Measurements from ENCODE around the gene IL1RAPL2. TPM values are rescaled to one million over a fixed set of nuclear protein-coding genes. Genes with fewer than 3 reads are reported as not detected.
A peak's percentile ranks its signal among the peaks of the same experiment; 100 is the strongest.

The IL1RAPL2 gene
- total and polyA plus RNA-seq, 8 donors, result 0.13 to 1.1 (median 0.47) TPM; not detected in 2

GRCh38 chrX:105752338-105752956 lies 1186.4 kb downstream of the IL1RAPL2 start:
- Histone ChIP-seq H3K9me3 (no peaks in the 10 kb centered on the region), H3K4me3 (no peak overlapping the region), H3K4me1 (no peaks in the 10 kb centered on the region), H3K27me3 (peaks cover 0 to 3% of the 10 kb centered on the region in 2 donors), H3K27ac (no peak overlapping the region), H3K36me3 (no peaks in the 10 kb centered on the region)
- no peak for TF ChIP-seq CTCF (IDR thresholded peaks at IDR 0.05)
- intact Hi-C loops (cut with DNase I), result no loop called here
- ATAC-seq (no peak), DNase-seq (no peak)

- no peak overlapping the region for H3K4me3 ChIP-seq
- H3K27me3 ChIP-seq, result peaks cover 0 to 3% of the 10 kb centered on the region in 2 donors
- no peak for TF ChIP-seq CTCF (IDR thresholded peaks at IDR 0.05)
- ATAC-seq (no peak), DNase-seq (no peak)
- H3K36me3 ChIP-seq, result no peaks in the 10 kb centered on the region
- no peaks in the 10 kb centered on the region for H3K4me1 ChIP-seq
- intact Hi-C loops (cut with DNase I), result no loop called here
- H3K27ac ChIP-seq, result no peak overlapping the region
- H3K9me3 ChIP-seq, result no peaks in the 10 kb centered on the region
Measured at GRCh38 chrX:105753411-105753810, 1187.4 kb downstream of the IL1RAPL2 start.

GRCh38 chrX:105754286-105754964 lies 1188.4 kb downstream of the IL1RAPL2 start:
- Histone ChIP-seq H3K27ac (no peak overlapping the region), H3K4me3 (no peak overlapping the region), H3K9me3 (no peaks in the 10 kb centered on the region), H3K4me1 (no peaks in the 10 kb centered on the region), H3K36me3 (no peaks in the 10 kb centered on the region), H3K27me3 (peaks cover 0 to 3% of the 10 kb centered on the region in 2 donors)
- TF ChIP-seq CTCF (IDR thresholded peaks at IDR 0.05), result no peak
- intact Hi-C loops (cut with DNase I), result no loop called here
- DNase-seq, result peak in 1 of 4 donors; percentile 10
- ATAC-seq, result no peak

DNA sequence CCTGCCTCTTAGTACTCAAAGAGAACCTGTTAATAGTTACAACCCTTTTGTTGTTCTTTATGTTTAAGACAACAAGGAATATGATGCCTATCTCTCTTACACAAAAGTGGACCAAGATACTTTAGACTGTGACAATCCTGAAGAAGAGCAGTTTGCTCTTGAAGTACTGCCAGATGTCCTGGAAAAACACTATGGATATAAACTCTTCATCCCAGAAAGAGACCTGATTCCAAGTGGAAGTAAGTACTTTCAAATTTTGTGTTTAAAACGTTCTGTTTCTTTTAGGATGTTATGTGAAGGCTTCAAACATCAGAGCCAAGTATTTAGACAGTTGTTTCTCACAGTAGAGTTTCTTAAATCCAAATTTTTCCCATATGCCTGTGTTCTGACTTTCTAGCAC lies 1189.1 kb downstream of the IL1RAPL2 start:
- DNase-seq (no peak), ATAC-seq (no peak)
- H3K4me3 ChIP-seq, result no peak overlapping the region
- no peaks in the 10 kb centered on the region for H3K9me3 ChIP-seq
- no peaks in the 10 kb centered on the region for H3K4me1 ChIP-seq
- peaks cover 0 to 3% of the 10 kb centered on the region in 2 donors for H3K27me3 ChIP-seq
- H3K27ac ChIP-seq, result no peak overlapping the region
- intact Hi-C loops (cut with DNase I), result no loop called here
- TF ChIP-seq CTCF (IDR thresholded peaks at IDR 0.05), result no peak
- H3K36me3 ChIP-seq, result no peaks in the 10 kb centered on the region

DNA sequence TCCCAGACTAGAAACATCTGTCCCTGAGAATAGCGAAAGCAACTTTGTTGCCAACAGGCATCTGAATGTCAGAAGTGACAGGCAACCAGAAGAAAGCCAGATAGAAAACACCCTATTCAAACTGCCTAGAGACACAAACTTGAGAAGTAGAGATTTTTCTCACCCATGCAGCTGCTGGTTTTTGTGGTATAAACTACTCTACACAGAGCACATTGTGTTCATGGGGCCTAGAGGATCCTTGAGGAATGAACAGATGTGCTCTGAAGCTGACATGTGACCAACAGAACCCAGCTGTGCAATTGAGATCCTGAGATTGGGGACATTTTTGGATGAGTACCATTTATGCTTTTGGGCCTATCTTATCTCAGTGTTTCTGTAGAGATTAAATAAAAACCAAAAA lies 1192.8 kb downstream of the IL1RAPL2 start:
- peaks cover 0 to 7% of the 10 kb centered on the region in 2 donors for H3K27me3 ChIP-seq
- H3K36me3 ChIP-seq, result no peaks in the 10 kb centered on the region
- no peak for TF ChIP-seq CTCF (IDR thresholded peaks at IDR 0.05)
- no peaks in the 10 kb centered on the region for H3K4me1 ChIP-seq
- H3K9me3 ChIP-seq, result no peaks in the 10 kb centered on the region
- intact Hi-C loops (cut with DNase I), result no loop called here
- DNase-seq (peak in 1 of 4 donors; percentile 58), ATAC-seq (no peak)
- no peak overlapping the region for H3K27ac ChIP-seq
- H3K4me3 ChIP-seq, result no peak overlapping the region
